GM18499 (cell line): Measurements from ENCODE around the gene PIN1.

Experiments
- ATAC-seq: cut with Tn5 transposase; IDR thresholded peaks from one replicate; pipeline ENCODE4 v1.9.1; 2021; ENCODE audit warnings: moderate number of reproducible peaks; ENCODE audit not compliant: insufficient read depth, unreplicated experiment

Gene PIN1

GRCh38 chr19:9850235-9850959 is 15.3 kb downstream of the PIN1 start:
- ATAC-seq, result no peak

DNA sequence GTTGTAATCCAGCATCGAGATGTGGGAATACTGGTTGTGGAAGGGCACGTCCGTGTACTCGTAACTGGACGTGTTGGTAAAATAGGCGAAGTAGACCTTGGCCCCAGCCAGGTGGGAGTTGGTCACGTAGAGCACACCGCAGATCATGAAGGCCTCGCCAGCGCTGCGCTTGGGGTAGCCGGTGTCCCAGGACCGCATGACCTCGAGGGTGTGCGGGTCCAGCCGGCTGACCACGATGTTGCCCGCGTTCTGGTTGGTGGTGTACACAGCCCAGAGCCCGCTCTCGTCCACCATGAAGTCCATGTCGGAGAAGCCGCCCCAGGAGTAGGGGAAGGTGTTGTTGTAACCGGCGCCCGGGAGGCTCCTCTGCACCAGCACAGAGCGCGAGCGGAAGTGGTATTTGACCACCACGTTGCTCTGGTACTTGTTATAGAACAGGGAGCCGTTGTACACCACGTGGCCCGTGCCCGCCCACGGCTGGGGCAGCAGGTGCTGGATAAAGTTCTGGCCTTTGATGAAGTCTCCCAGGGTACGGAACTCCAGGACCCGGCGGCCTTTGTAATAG is 19.2 kb downstream of the PIN1 start:
- ATAC-seq, result no peak

GRCh38 chr19:9856609-9857008 is 21.5 kb downstream of the PIN1 start:
- no peak for ATAC-seq

GRCh38 chr19:9857076-9857721 is 22.1 kb downstream of the PIN1 start:
- no peak for ATAC-seq

DNA sequence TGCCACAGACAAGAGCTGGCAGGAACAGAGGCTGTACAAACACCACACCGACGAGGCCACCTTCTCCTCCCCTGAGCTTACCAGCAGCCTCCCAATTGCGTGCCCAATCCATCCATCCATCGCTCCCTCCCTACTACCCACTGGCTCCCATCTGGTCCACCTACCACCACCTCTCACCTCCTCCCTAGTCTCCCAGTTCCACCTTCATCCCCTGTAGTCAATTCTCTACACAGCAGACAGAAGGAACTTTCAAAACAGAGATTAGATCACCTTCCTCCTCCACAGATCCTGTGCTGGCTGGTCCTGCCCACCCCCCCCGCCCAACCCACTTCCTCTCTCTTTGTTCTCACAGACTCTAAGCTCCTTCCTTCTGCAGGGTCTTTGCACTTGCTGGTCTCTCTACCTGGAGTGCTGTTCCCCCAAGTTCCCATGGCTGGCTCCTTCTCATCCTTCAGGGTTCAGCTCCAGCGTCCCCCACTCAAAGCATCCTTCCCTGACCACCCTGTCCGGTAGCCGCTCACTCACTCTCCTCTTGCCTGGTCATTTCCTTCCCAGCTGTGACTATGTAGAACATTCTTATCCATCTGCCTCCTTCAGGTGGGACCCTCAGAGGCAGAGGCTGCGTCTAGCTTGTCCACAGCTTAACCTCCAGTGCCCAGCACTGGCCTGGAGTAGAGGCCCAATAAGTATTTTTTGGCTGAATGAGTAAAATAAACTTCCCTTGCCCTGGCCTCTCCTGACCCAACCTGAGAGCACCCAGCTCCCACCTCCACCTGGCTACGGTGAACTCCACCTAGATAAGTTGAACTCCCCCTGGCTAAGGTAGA is 23.0 kb downstream of the PIN1 start:
- no peak for ATAC-seq

DNA sequence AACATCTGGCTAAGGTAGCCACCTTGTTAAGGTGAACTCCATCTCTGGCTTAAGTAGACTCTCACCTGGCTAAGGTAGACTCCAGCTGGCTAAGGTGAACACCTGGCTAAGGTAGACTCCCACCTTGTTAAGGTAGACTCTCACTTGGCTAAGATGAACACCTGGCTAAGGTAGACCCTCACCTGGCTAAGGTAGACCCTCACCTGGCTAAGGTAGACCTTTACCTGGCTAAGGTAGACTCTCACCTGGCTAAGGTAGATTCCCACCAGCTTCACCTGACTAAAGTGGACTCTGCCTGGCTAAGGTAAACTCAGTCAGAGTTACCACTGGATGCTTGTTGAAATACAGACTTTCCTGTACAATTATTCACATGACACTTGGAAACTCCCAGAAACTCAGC is 23.6 kb downstream of the PIN1 start:
- ATAC-seq, result no peak

DNA sequence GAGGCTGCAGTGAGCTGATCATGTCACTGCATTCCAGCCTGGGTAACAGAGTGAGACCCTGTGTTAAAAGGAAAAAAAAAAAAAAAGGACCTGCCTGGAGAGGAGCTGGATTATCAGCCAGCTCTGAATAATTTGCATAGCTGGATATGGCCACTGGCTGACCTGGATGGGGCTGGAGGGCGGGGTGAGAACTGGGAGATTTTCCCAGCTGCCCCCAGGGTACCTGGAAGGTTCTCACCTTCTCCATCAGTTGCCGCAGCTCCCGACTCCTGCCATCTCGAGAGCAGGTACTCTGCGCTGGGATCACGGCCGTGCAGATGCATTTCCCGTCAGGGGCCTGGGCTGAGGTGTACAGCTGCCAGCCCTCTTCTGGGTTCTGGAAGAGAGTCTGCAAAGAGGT is 25.3 kb downstream of the PIN1 start:
- ATAC-seq, result no peak

- ATAC-seq, result no peak
Measured at GRCh38 chr19:9861503-9861902, 26.4 kb downstream of the PIN1 start.

GRCh38 chr19:9862938-9863337 is 27.8 kb downstream of the PIN1 start:
- ATAC-seq, result no peak

GRCh38 chr19:9863759-9864158 is 28.6 kb downstream of the PIN1 start:
- ATAC-seq, result no peak

- no peak for ATAC-seq
Measured at GRCh38 chr19:9865732-9866501, 30.8 kb downstream of the PIN1 start.

- ATAC-seq, result no peak
Measured at GRCh38 chr19:9868983-9869617, 34.0 kb downstream of the PIN1 start.

GRCh38 chr19:9871626-9872338 is 36.7 kb downstream of the PIN1 start:
- no peak for ATAC-seq

DNA sequence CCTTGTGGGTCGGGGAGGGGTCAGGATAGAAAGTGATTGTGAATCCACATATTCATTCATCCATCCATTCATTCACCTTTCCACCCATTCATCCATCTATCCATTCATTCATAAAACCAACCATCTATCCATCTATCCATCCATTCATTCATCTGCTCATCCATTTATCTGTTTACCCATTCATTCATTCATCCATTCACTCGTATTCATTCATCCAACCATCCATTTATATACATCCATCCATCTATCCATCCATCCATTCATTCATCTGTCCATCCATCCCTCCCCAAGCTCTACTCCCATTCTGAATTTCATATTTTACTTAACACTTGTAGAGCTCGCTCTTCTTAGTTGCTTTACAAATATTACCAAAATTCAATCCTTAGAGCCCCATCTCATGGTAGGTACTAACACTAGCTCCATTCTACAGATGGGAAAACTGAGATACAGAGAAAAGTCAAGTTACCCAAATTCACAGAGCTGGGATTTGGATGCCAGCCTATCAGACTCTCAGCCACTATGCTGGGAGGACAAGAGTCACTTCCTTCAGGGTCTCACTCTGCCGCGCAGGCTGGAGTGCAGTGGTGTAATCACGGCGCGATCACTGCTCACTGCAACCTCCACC is 37.6 kb downstream of the PIN1 start:
- ATAC-seq, result no peak

GRCh38 chr19:9875031-9875627 is 40.0 kb downstream of the PIN1 start:
- no peak for ATAC-seq

- no peak for ATAC-seq
Measured at GRCh38 chr19:9875796-9876195, 40.7 kb downstream of the PIN1 start.

DNA sequence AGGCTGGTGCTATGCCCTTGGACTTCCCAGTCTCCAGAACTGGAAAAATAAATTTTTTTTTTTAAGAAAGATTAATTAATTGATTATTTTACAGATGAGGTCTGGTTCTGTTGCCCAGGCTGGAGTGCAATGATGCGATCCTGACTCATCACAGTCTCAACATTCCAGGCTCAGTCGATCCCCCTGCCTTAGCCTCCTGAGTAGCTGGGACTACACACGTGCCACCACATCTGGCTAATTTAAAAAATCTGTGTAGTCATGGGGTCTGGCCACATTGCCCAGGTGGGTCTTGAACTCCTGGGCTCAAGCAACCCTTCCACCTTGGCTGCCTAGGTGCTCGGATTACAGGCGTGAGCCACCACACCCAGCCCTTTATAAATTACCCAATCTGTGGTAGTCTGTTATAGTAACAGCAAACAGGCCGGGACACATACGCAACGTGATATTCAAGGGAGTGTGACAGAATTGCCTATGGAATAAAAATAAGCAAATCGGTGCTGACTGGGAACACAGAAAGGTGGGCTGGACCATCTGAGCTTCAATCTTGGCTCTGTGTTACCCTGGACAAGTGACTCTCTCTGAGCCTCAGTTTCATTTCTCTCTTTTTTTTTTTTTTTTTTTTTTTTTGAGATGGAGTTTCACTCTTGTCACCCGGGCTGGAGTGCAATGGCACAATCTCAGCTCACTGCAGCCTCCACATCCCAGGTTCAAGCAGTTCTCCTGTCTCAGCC is 42.8 kb downstream of the PIN1 start:
- no peak for ATAC-seq
